GM10847 (cell line): ENCODE results near the gene DOCK1.

Source experiments
- POLR2A ChIP-seq: IDR thresholded peaks from 2 replicates; pipeline ENCODE4 v1.6.1; 2011; ENCODE audit not compliant: insufficient read length; ENCODE audit errors: extremely low read depth

DOCK1 gene

DNA sequence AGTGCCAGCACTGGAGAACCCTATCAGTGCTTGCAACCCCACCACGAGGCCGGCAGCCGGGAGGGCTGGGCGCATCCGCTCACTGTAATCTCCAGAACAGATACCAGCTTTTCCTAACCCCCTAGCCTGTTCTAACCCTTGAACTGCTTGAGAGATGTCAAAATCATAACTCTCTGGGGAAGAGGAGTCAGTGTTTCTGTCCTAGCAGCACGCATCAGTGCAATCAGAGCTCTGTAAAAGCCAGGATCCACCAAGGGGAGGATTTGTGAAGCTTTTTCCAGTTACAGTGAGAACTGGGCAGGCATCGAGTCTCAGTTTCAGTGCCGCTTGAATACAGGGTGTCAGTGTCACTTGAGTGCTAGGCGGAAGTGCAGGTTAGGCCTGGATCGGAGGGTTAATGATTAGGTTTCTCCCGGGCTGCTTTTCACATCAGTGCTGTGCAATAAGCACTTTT is 395.7 kb downstream of the DOCK1 start:
- no peak for TF ChIP-seq POLR2A

DNA sequence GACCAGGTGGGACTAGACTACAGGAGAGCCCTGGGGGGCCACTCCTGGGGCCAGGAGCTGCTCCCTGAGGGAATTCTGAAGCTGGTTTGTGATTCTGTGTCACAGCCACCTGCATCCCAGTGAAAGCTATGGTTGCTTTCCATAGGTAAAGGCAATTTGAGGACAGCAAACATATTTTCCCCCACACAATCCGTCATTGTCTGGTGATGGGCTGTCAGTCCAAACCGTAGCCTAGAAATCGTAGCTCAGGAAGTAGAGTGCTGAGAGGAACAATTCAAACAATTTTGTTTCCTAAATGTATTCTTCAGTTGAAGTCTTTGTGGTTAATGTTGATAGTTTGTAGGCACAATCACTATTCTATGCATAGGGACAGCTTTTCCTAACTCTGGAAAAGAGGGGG is 397.1 kb downstream of the DOCK1 start:
- no peak for TF ChIP-seq POLR2A

DNA sequence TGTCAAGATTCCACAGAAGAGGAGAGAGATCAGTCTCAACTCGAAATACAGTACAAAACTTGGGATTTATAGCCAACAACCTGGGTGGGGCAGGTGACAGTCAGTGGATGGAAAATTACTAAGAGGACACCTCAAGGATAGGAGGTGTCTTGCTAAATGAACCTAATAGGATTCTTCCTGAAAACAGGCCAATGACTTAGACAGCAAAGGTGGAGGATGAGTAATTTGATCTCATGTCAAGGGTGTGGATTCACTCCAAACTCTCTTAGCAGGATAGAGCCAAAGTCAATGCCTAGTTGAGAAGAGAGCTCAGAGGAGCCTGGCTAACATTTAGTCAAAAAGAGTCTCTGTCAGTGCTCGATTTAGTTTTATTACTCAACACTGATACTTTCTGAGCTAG is 397.9 kb downstream of the DOCK1 start:
- TF ChIP-seq POLR2A = no peak

DNA sequence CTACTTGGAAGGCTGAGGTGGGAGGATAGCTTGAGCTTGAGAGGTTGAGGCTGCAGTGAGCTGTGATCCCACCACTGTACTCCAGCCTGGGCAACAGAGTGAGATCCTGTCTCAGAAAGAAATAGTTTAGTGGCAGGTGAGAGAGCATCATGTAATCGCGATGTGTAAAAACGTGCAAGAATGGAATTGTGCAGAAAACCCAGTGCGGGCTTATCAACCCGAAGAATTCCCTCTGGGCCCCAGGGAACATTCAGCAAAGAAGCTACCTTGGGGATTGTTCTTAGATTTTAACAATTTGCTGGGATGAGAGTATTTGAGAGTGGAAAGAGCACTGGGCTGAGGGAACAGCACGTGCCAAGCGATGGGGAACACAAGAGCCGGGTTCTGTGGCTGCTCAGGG is 398.5 kb downstream of the DOCK1 start:
- no peak for TF ChIP-seq POLR2A

DNA sequence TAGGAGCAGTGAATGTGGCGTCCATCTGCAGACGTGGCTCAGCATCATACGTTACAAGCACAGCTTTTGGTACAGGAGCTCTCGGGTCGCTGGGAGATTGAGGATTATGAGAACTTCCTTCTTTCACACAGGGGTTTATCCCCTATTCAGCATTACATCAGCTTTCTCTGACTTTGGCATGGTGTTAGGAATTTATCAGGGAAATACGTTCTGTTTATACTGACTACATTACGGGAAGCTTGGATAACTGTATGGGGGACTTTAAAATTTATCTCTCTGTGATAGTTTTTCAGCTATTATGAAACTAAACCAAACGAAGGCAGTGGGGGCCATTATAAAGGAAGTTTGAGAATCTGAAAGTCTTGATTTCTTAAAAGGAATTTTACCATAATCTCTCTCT is 401.3 kb downstream of the DOCK1 start:
- no peak for TF ChIP-seq POLR2A

DNA sequence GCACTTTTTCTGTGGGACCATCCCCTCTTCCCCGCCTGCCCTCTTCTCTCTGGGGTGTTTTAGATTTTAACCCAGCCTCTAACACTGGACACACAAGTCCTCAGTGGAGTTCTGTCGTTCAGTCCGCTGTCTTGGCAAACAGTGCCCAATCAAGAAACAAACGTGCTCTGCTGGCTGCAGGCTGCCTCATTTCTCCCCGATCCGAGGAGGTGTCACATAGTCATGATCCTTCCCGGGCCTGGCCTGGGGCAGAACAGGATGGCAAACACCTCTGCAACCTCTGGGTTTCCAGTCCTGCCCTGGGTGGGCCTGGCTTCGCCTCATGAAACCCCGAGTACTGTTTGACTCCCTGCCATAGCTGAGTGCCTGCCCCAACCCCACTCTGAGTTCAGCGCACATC is 402.1 kb downstream of the DOCK1 start:
- TF ChIP-seq POLR2A = no peak

DNA sequence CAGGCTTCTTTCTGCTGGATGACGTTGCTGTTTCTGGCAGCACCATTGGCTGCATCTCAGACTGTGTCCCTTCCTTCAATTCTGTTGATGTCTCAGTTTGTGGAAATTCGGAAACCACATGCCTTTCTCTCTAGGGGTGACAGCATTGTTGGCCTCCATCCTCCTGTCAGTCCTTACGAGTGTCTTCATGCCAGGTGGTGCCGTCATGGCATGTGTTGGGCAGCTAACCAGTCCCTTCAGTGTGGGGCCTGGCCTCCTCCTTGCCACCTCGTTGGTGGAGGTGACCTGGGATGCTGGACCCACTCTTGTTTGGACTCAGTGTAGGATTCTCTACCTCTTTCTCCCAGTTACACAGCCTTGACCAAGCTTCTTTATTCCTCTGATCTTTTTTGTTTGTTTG is 402.8 kb downstream of the DOCK1 start:
- TF ChIP-seq POLR2A = no peak

DNA sequence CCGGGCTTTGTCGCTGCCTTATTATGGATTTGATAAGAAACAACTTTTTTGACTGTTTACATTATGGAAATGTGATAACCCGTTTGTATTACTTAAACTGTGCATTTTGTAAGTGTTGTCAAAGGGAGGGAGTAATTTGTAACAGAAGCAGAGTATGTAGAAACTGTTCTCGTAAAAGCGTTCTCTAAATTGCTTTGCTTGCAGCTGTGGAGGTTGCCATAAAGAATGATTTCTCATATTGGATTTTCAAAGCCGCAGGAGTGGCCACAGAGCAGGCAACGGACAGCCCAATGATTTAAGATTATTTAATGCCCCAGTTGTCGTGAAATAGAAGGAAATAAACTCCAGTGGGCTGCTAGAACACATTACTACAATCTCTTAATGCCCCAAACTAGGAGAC is 405.2 kb downstream of the DOCK1 start:
- no peak for TF ChIP-seq POLR2A

DNA sequence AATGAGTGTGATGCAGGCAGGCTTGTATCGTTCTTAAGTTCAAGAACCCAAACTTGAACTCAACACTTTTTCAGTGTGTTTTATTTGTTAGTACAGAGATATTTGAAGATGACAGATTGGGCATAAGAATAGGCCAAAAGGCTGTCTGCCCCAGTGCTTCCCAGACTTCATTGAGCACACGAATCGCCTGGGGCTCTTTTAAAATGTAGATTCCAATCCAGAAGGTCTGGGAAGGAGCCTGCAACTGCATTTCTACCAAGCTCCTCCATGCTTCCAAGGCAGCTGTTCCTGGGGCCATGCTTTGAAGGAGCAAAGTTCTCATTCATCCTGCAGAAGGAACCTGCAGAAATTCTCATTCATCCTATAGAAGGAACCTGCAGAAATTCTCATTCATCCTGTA is 405.7 kb downstream of the DOCK1 start:
- no peak for TF ChIP-seq POLR2A

DNA sequence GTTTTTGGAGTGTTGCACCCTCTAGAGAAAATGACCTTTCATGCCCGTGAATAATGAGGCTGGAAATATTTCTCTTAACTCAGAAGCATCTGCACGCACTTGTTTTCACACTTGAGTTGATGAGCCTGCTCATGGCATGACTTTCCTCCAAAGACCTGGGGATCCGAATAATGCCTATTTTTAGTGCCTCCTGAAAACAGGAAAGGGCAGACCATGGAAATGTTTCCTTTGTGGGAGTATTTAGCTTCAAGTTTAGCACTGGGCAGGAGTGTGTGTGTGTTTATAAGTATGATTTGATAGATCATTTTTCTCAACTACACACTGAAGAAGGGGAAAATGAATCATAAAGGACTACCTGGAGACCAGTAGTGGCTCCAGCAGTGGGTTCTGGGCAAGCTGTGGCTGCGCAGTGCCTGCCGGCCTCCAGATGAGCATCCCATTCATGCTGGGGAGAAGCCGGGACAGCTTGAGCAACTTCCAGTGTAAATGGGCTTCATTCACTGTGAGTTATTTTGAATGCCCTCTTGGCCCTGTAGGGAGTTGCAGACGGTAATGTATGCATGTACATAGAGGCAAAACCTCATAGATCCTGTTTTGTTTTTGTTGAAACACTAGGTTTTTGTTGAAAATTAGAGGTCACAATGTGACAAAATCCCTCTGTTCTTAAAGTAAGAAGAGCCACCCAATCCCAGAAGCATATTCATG is 408.9 kb downstream of the DOCK1 start:
- TF ChIP-seq POLR2A = no peak

DNA sequence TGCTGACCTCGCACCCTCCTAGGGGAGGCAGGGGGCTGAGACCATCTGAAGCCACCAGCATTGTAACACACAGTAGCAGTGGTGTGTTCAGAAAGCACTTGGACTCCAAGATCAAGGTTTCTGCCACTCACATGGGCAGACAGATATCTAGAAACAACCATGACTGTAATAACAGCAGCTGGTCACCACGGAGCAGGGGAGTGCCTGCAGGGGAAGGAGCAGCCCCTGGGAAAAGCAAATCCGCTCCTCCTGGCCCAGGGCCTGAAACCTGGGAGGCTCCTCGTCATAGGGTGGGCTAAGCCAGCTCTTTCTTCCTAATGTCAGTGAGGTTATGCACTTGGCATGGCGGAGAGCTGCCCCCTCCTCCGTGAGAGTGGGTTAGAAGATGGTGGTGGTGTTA is 409.6 kb downstream of the DOCK1 start:
- TF ChIP-seq POLR2A = no peak

DNA sequence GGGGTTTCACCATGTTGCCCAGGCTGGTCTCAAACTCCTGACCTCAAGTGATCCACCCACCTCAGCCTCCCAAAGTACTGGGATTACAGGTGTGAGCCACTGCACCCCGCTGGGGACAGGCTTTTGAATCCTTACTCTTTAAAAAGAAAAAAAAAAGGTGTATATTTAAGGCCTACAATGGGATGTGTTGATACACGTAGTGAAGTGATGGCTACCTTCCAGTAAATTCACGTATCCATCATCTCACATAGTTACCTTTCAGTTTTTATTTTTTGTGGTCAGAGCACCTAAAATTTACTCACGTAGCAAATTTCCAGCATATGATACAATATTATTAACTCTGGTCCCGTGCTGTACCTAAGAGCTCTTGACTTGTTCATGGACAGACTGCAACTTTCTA is 410.7 kb downstream of the DOCK1 start:
- TF ChIP-seq POLR2A = no peak

DNA sequence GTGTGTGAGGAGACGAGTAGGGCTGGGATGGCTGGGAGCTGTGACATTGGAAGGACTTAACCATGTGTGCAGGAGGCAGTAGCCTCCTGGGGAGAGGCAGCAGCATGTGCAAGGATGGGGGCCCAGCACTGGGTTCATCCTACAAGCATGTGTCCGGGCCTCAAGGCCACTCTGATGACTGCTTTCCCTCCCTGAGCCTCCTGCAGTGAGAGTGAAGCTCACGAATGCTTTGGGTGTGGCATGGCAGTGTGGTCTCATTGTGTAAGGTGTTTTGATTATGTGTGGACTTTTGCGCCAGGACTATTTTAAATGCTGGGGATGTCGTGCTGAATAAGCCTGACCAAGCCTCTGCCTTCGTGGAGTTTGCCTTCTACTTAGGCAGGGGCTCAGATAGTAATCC is 413.2 kb downstream of the DOCK1 start:
- no peak for TF ChIP-seq POLR2A

DNA sequence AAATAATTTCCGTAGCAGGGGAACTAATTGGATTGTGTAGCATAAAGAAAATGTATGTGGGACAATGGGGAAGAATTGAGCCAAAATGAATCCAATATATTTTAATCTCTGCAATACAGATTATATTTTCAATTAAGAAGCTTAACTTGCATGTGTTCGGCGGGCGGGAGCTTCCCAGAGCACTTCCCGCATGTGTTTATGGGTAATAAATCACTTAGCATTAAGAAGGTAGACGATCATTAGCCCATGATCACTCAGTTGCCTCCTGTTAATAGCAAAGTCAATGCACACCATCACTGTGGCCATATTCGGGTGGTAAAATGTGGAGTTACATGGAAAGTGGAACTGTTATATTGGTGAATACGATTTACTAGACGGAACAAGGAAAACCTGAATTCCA is 414.0 kb downstream of the DOCK1 start:
- TF ChIP-seq POLR2A = no peak

DNA sequence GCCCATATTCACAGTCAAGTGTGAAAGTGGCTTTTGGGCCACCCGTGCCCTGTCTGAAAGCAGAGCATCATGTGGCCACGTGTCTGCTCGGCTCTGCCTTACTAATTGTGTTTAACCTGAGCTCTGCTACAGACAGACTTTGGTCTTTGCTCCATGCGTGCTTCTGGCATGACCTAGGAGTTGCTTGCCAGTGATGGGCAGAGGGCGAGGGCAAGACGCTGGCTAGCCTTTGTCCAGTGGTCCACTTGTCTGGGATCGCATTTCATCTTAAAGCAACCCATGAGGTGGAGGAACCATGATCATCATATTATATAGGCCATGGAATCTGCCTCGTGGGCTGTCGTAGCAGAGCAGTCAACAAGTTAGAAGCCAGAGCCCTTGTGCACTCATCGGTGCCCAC is 414.5 kb downstream of the DOCK1 start:
- TF ChIP-seq POLR2A = no peak

DNA sequence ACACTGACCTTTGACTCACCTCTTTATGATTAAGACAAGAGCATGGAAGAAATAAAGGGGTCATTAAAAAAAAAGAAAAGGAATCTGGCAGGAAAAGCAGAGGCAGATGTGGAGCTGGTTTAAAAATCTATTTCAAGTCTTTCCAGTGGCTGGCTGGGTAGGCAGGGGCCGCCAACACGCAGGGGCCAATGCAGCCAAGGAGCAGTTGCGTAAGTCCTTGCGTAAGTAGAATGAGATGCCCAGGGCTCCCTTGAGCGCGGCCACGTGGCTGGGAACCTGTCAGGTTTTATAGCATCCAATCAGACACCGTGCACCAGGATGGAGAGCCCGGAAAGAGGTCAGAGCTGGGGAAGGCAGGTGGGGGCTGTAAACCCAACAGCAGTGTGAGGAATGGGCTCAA is 414.9 kb downstream of the DOCK1 start:
- no peak for TF ChIP-seq POLR2A

DNA sequence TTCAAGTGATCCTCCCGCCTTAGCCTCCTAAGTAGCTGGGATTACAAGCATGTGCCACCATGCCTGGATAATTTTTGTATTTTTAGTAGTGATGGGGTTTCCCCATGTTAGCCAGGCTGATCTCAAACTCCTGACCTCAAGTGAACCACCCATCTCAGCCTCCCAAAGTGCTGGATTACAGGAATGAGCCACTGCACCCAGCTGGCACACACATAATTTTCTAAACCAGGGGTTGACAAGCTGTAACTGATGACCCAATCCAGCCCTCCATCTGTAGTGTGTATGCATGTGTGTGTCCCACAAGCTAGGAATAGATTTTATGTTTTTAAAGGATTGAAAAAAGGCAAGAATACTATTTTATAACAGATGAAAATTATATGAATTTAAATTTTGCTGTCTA is 417.1 kb downstream of the DOCK1 start:
- no peak for TF ChIP-seq POLR2A
